ENCODE data around the gene RMC1. TPM values are rescaled to one million over a fixed set of nuclear protein-coding genes. Genes with fewer than 3 reads are reported as not detected.
"Not testable (repeated sequence)": the region's sequence is repeated elsewhere in the genome, so short reads cannot be mapped to it uniquely, and the experiment has no call there.

The RMC1 gene
- polyA plus RNA-seq, 1 donor = 15.5 TPM

DNA sequence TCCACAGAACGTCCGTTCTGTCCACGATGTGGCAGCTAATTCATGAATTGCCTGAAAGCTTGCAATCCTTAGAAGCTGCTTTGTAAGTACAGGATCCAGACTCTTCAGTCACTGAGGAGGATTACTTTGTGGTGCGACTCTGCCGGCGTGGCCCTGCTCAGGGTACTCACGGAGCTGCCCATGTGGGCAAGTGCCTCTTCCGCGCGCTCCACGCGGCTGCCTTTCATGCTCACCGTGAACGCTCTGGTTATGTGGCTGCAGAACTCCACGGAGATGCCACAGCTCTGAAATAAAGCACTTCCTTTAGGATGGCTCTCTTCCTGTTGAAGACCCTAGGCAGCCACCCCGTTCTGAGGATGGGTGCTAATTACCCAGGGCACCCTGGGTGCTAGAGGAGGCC lies 31.0 kb downstream of the RMC1 start:
- DNase-seq = no peak

DNA sequence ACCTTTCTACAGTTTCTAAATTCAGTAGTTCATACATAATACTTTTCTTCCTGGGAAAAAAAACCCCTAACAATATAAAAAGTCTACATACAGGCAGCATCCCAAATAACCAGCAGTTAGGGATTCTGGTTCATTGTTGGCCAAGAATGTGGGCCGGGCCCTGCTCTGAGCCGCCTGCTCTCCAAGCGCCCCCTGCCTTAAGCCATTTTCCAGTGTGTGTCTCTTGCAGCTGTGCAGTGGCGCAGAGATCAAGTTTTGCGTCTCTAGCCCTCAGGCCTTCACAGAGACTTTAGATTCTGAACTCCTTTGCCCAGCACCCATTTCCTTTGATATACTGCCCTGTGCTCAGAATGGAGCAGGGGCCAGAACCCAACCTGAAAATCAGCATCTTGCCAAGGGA lies 32.9 kb downstream of the RMC1 start:
- no peak for DNase-seq

DNA sequence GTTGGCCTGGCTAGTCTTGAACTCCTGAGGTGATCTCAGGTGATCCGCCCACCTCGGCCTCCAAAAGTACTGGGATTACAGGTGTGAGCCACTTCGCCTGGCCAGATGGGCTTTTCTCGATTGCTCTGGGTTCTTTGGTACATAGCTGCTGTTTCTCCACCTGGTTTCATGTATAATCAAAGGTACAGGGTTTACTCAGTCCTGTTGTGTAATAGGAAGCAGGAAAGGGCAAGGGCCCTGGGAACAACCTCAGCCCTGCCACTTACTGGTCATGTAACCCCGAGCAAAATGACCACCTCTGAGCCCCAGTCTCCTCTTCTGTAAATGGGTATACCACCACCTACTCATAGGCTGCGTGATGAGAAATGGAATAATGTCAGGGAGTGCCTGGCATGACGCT lies 34.0 kb downstream of the RMC1 start:
- no peak for DNase-seq

DNA sequence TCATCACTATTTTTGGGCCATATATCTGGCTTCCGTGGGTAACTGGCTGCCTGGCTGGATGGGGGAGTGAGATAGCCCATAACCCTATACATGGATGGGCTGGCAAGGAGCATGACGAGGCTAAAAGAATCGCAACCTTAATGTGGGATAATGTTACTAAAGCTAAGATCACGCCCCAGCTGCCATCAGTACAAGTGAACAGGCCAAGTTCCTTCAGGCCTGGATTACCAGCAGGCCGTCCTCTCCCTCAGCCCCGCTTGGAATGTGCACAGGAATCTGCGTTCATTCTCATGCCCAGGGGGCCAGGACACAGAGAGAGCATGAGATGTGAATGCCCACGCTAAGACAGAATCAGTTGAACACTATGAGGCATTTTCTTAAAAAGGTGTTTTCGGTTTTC lies 34.7 kb downstream of the RMC1 start:
- DNase-seq = no peak

DNA sequence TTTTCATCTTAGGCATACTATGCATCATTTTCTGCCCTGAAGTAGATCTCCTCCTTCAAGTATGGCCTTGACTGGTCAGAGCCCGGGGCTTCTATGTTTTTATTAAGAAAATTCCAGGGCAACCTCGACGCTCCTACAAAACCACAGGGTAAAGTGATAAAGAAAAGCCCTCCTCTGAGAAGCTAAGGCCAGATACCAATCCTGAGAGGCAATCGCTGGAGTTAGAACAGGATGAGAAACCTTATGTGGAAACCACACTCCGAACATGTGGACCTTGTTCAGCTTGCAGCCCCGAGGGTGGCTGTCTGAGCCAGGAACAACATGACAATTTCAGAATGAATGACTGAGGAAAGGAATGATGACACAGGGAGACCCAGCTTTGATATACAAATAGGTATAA lies 35.6 kb downstream of the RMC1 start:
- DNase-seq = no peak

DNA sequence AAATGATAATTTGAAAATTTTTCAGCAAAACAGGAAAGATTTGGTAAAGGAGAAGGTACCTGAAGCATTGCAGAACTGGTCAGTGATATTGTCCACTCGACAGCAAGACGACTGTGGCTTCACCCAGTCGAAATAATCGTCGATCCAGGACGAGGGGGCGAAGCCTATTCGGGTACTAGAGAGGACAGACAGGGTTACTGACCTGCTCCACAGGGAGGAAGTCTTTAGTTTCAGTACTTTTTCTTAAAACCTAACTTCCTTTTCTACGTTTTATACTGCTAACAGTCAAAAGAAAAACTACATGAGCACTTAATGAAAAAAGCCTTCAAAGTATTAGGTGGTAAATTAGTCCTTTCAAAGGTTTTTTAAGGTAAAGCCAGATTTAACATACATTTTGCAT lies 36.0 kb downstream of the RMC1 start:
- DNase-seq = no peak

DNA sequence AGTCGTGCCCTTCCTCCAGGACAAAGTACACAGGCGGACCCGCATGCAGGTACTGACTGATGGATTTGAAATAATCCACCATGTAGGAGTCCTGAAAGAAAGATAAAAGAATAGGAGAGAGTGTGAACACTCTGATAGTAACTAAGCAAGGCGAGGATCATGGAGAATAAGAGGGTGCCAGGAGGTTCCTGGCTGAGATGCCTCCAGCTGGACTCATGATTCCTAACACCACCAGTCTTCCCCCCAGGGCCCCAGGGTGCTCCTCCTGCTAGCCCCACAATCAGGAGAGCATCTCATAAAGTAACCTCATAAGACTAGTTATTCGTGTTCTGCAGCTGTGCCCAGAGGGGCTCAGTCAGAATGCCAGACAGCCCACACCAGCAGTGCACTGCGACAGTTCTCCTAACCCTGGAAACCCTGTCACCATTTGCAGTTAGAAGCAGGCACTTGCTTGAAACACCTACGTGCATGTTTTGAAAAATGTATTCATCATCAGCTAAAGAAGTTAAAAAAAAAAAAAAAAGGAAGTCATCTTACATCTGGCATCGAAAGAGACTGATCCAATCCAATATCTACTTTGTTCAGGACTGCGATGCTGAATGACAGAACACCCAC lies 36.7 kb downstream of the RMC1 start:
- no peak for DNase-seq

DNA sequence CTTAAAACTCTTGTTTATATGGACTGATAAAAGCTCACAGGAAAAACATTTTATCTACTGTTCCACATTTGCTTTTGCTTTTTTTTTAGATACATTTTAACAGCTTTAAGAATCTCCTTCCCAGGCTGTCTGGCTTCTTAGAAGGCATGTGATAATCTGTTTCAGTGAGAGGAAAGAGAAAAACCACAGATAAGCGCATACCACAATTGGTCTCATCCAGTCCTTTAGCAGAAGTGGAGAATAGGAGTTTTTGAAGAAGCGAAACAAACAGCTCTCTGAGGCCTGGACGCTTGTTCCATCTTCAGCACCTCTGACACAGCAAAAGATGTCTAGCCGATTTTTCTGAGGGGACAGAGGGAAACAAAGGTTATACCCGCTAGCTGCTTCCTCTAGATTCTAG lies 37.6 kb downstream of the RMC1 start:
- DNase-seq = no peak

DNA sequence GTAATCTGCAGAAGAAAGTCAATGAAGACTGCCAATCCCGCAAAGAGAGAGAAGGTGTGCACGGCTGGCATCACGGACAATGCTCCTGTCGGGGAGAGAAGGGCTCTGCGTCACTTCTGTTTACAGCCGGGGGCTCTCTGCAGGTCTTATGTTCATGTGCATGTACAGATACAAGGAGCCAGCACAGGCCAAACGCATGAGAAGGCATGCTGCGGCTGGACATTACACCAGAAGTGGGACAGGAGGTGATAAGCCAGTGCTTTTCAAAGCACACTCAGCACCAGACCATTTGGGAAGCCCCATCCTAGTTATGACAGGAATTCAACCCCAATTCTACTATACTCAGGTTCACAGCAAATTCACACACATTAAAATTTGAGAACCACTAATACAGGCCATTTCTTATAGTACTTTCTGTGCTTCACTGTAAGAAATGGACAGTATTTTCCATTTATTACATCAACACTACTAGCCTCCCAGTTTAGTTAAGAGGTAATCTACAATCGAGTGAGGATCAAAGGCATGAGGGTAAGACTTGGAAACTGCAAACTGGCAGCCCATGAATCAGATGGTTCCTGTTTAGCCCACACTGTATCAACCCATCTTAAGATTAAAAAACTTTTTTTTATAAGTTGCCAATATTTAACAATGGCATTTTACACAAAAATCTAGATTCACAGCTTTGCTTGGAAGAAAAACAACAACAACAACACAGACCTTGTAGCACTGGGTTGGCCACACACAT lies 38.2 kb downstream of the RMC1 start:
- no peak for DNase-seq

DNA sequence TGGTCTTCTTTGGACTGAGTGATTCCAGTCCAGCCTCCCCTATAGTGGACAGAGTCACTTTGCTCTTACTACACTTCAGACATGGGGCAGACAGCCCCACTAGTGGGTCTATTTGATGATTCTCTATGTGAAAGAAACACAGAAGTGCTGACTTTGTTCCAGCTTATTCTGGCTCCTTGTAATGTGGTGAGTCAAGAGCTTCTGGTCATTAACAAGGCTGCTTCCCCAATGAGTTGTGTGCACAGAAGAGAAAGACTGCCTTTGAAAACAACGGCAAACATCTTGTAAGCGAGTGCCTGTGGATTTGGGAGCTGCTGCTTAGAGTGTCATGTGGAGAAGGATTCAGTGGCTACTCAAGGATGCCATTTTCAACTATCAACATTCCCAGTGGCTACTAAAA lies 39.1 kb downstream of the RMC1 start:
- DNase-seq = no peak

DNA sequence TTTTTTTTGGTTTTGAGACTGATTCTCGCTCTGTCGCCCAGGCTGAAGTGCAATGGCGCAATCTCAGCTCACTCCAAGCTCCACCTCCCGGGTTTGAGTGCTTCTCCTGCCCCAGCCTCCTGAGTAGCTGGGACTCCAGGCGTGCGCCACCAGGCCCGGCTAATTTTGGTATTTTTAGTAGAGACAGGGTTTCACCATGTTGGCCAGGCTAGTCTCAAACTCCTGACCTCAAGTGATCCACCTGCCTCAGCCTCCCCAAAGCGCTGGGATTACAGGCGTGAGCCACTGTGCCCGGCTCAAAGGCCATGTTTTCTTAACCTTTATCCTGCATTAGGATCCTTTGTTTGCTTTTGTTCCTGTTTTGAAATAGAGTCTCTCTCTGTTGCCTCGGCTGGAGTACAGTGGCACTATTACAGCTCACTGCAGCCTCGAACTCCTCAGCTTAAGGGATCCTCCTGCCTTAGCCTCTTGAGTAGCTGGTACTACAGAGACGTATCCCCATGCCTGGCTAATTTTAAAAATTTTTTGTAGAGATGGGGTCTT lies 42.0 kb downstream of the RMC1 start:
- no peak for DNase-seq

DNA sequence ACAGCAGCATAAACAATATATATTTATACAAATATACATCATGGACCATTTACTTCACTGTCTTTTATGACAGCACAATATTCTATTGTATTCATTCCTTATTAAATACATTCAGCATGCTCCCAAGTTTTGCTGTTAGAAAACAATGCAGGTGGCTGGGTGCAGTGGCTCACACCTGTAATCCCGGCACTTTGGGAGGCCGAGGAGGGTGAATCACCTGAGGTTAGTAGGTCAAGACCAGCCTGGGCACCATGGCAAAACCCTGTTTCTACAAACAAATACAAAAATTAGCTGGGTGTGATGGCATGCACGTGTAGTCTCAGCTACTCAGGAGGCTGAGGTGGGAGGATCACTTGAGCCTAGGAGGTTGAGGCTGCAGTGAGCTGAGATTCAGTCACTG lies 44.0 kb downstream of the RMC1 start:
- no peak for DNase-seq

DNA sequence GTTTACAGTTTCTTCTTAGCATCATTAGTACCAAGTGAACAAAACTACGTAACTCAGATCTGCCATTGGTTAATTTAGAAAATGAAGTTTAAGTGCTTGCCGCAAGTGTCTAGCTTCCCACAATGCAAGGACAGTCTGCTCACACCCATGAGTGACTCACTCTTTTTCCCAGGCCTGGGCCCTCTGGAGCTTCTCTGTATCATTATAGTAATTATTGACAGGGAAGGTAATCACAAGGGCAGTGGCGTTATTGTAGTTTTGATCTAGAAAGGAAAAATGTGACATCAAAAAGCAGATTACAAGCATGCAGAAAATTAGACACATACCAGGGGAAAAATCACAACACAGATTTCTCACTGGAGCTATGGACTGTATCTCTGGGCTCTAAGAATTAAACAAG lies 44.5 kb downstream of the RMC1 start:
- DNase-seq = no peak

DNA sequence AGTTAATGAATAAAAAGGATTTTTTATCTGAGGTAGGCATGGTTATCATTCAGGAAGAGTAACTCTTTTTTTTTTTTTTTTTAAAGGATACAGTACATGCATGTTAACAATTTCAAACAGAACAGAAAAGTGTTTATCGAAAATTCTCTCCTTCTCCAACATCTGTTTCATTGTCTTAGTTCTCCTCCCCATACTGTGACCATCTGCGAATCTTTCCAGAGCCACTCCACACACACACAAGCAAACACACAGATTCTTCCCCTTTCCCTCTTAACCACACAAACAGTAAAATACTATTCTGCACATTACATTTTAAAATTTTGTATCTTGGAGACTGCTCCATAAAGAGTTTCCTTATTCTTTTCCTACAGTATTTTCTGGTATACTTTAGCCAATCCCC lies 45.0 kb downstream of the RMC1 start:
- no peak for DNase-seq

DNA sequence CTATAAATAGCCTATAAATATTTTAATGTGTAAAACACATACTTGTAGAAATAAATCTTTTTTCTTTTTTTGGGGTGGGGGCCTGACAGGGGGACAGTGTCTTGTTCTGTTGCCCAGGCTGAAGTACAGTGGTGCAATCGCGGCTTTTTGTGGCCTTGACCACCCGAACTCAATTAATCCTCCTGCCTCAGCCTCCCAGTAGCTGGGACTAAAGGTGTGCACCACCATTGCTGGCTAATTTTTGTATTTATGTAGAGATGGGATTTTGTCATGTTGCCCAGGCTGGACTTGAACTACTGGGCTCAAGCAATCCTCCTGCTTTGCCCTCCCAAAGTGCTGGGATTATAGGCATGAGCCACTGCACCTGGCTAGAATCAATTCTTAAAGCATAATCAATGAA lies 45.4 kb downstream of the RMC1 start:
- DNase-seq = no peak

DNA sequence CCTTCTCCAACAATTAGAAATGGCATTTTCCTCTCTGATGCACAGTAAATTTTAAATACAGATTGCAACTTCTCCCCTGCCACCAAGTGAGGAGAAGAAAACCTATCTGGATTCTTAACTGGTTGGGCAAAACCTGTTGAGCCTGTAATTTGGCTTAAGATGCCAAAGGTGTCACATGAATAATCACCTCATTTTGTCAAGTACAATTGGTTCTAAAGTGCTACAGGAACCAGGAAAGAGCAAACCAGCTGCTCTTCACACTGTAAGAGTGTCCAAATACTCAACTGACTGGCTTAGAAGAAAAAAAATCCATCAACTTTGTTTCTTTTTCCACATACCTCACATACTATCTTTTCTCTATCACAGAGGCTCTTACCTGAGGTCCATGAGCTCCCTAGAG lies 47.6 kb downstream of the RMC1 start:
- DNase-seq = no peak

DNA sequence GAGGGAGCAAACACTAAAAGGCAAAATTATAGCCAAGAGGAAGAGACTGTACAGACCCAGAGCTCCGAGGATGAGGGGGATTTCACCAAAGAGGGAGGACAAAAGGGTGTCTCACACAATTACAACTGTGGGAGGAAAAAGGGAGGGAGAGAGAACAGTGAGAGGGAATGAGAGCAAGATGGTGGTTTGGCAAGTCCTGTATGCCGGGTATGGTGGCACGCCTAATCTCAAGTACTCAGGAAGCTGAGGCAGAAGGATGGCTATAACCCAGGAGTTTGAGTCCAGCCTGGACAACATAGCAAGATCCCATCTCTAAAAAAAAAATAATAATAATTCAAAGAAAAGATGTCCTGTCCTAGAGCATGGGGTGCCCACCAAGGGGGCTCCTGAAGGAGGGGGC lies 48.7 kb downstream of the RMC1 start:
- DNase-seq = no peak

DNA sequence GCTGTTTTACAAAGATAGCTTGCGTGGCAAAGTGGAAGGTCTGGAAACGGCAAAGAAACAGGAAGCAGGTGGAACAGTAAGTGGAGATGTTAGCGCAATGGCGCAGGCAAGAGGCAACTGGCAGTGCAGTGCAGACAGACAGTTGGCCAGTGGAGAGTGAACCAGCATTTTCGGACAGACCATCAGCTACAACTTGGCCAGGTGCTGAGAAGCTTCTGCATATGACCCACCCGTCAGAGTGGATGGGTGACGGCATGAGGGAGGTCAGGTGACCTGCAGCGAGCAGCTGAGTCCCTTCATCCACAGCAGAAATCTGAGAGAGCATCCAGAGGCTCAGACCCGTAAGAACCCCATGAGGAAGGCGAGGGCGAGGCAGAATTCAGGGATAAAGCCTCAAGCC lies 49.2 kb downstream of the RMC1 start:
- DNase-seq = no peak

DNA sequence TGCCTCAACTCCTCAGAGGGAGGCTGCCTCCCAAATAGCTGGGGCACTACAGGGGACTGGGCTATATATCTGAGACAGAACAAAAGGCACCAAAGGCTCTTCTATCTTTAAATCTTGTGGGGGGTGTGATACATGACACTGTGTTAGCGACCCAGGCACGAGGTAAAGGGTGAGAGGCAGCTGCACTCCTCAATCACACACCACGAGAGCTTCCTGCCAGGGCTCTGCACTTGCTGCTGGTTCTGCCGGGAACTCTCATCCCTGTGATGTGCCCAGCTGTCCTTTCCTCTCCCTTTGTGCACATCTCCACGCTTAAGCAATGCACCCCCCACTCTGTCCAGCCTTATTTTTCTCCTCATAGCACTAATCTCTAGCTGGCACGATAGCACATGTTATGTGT lies 50.6 kb downstream of the RMC1 start:
- DNase-seq = no peak

DNA sequence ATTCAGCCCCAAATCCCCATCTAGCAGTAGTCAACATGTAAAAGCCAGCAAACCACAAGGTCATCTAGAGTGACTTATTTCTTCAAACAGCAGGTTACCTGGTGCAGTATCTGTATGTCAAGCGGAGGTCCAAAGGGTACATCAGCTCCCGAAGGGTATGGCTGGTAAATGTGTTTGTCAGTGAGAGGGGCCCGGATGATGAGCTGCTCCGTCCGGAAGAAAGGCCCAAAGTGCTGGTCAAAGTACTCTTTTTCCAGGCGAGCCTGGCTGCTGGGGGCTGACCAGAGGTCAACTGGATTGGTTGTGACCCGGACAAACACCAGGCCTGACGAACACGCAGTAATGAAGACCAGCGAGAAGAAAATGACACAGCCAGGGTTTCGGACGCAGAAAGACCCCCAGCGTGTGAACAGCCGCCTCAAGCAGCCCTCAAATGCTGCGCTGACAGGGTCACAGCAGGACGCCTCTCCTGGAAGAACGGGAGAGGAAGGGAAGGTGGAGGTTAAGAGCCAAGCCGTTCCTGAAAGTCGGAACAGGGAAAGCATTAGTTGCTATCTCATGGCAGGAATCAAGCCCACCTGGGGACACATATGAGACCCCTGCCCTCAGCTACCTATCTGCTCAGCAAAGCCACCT lies 53.0 kb downstream of the RMC1 start:
- no peak for DNase-seq

DNA sequence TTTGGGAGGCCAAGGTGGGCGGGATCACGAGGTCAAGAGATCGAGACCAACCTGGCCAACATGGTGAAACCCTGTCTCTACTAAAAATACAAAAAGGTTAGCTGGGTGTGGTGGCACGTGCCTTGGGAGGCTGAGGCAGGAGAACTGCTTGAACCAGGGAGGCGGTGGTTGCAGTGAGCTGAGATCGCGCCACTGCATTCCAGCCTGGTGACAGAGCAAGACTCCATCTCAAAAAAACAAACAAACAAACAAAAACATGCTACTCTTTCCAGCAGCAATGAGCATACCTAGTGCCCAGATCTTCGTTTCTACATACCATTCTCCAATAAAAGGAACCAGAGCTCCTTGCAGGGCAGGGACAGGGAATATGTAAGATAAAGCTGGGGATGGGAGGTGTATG lies 54.2 kb downstream of the RMC1 start:
- not testable (repeated sequence) for DNase-seq

DNA sequence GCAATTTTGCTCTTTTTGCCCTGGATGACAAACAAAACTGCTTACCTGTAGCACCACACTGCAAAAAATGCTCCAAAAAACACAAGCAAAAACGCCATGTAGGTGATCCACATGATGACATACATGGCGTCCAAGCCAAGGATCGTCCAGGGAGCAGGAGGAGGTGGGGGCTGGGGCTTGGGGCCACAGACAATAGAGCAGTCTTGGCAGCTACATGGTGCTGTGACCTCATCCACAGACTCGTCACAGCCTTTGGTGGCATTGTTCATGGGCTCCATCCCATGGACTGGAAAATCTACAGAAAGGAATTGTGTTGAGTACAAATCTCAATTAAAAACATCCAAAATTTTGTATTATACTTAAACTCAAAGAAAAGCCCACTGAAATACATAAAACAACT lies 56.9 kb downstream of the RMC1 start:
- no peak for DNase-seq

DNA sequence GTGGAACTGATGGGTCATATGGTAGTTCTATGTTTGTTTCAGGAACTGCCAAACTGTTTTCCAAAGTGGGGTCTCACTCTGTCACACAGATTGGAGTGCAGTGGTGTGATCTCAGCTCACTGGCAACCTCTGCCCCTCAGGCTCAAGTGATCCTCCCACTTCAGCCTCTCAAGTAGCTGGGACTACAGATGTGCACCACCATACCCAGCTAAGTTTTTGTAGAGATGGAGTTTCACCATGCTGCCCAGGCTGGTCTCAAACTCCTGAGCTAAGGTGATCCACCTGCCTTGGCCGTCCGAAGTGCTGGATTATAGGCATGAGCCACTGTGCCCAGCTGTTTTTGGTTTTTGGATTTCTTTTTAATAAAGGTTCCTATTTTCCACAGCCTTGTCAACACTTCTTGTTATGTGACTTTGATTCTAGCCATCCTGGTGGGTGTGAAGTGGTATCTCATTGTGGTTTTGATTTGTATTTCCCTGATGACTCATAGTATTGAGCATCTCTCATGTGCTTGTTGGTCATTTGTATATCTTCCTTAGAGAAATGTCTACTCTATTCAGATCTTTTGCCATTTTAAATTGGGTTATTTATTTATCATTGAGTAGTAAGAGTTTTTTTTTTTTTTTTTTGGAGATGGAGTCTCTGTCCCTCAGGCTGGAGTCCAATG lies 60.2 kb downstream of the RMC1 start:
- no peak for DNase-seq

All from hindlimb muscle (tissue), 1 donor.